Stromal cell of bone marrow (primary cell): Measurements from ENCODE around the gene RPS3.

Experiments used
- DNase-seq: peaks from one replicate; pipeline ENCODE4 v3.0.0-alpha.2; 2012; ENCODE audit warnings: low read depth

RPS3 gene

DNA sequence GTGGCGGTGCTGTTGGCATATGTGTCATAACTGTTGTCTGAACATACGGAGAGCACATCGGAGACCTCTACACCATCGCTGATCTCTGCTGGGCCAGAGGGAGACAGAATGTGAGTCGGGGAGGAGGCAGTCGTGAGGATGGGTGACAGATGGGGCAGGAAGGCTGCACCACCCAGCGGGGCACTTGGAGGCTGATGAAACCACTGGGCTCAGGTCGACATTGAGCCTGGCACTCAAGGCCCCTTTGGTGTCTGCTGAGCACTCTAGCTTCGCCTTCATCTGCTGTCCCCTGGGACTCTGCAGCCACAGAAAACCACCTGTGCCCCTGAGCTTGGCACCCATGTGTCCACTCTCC is 36.2 kb downstream of the RPS3 start:
- DNase-seq = no peak

DNA sequence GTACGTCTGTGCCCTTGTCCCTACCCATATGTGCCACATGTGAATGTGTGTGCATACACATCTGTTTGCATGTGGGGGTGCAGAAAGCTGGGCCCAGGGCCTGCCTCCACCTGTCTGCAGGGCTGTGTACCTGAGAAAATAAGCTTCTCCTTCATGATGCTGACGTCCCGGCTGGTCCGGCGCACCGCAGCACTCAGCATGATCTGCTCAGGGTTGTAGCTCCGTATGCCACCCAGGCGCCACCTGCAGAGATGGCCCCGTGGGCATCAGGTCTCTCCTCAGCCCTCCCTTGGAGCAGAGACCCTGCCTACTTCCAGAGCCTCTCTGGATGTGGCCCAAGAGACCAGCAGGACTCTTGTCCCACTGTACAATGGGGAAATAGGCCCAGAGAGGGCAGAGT is 37.5 kb downstream of the RPS3 start:
- DNase-seq = no peak

DNA sequence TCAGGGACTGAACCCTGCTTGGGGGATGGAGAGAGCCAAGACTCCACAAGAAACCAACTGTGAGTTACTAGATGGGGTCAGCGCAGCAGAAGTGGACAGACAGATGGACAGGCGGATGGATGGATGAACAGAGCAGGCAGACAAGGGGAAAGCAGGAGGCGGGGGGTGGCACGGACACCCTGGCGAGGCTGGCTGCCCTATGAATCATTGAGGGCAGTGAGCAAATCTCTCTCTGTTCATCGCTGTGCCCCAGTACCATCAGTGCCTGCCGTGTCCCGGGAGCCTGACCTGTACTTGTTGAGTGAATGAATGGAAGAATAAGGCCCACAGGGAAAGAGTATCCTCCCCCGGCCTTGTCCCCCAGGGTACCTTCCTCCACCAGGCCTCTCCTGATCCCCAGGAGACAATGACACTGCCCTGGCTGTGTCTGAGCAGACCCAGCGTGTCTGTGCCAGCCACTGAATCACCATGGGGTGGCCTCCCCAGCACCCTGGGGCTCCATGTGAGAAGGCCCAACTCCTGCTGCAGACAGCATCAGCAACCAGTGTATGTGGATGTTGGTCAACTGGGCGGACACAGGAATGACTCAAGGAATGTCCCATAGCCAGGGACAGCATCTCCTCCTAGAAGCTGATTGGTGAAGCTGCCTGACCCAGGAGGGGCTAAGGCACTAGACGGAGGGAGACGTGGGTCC is 38.8 kb downstream of the RPS3 start:
- DNase-seq = no peak

DNA sequence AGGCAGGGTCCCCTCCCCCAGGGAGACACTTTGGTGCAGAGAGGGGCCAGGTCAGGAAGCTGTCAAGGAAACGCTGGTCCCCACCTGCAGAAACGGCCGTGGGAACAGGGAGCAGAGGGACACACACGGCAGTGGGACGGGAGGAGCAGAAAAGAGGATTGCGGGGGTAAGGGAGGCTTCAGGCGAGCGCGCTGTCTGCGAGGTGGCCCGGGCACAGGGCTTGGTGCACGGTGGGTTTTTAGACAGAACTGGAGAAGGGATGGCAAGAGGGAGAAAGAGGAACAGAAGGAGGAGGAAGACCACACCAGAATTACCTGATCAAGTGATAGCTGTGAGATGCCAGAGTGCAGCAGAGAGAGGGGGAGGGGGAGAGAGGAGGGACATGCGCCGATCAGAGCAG is 39.7 kb downstream of the RPS3 start:
- DNase-seq = no peak

DNA sequence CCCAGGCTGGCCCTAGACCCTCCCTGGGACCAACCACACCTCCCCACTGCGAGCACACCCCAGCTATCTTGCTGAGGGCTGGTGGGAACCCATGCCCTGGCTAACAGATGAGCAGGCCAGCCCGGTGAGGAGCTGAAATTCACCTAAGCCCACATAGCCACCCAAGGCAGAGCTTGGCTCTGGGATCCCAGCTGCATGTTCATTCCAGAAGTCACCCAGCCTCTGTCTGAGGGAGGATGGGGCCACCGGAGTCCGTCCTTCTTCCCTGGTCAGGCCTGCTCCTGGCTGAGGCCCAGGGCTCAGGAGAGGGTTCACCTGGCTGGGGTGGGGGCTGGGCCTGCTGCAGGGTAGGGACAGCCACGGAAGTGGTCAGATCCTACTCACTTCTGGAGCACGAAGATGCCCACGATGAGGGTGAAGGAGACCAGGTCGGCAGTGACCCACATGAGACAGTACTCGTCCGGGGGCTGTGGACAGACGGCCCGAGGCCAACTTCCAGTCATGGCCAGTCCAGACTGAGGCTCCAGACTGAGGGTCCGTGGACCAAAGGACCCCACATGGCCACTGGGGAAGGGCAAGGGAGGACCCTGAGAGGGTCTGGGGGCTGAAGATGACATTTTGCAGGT is 40.3 kb downstream of the RPS3 start:
- DNase-seq = no peak

DNA sequence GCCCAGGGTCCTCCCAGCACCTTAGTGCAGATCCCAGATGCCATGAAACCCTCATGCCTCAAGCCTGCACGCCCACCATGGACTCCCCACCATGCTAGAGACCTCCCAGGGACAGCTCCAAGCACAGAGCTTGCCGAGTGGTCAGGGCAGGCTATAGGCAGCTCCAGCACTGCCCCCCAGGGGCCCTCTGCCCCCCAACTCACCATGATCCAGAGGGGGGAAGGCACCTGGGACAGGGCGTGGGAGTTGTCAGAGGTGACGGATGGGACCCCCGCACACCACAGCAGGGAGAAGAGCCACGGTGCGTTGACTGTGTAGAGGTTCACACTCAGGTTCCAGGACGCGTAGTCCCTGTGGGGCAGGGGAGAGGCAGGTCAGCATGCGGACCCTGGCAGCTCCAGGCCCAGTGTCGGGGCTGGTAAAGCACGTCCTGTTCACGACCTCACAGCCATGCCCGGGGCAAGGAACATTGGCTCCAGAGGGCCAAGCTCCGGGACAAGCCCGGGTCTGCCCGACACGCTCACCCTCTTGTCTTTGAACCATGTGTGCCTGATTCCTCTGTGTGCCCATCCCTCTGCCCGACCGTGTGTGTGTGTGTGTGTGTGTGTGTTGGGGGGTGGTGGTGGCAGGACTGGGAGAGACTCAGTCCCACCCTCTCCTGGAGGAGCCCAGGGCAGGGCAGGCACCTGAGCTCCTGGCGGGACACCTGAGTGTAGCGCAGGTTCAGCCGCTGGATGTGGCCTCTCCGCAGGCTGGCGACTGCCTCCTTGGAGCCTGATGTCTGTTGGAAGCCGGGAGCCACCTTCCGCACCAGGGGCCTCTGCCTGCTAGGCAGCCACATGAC is 41.9 kb downstream of the RPS3 start:
- no peak for DNase-seq

DNA sequence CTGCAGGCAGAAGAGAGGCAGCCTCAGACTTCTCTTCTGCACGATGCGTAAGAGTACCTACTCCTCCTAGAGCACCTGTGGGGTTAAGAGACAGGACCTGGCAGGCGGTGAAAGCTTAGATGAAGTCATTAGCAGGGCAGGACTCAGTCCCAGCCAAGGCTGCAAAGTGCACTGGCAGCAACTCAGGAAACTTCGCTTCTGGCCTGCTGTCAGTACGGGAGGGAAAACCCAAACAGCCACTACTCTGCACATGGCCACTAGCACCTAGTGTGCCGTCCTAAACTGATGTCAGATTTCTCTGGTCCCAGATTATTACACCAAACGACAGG is 42.5 kb downstream of the RPS3 start:
- DNase-seq = no peak

DNA sequence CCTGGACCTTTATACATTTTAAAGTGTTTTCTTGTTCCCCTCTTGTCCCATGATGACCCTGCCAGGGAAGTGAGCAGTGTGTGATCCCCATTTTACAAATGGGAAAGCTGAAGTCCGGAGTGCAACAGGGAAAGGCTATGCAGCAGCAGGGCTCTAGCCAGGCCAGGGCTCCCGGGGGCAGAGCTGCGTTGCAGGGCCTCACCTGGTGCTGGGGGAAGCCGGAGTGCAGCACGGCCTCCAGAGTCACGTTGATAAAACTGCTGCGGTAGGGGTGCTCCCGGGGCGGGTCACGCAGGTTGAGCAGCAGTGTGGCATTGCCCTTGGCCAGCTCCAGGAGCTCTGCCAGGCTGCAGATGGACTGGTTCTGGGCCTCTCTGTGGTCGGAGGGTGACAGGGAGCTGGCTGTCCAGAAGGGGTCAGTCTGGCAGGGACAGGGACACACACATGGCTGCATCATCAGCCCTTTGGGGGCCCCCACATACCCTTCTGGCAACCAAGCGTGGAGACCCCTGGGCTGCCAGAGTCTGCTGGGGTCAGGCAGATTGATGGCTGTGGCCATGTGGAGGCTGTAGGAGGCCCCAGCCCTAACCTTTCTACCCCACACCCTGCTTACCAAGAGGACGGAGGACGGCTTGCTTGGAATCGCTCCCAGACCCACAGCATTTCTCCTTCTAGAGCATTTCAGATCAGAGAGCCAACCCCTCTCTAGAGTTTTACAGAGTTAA is 43.0 kb downstream of the RPS3 start:
- no peak for DNase-seq

DNA sequence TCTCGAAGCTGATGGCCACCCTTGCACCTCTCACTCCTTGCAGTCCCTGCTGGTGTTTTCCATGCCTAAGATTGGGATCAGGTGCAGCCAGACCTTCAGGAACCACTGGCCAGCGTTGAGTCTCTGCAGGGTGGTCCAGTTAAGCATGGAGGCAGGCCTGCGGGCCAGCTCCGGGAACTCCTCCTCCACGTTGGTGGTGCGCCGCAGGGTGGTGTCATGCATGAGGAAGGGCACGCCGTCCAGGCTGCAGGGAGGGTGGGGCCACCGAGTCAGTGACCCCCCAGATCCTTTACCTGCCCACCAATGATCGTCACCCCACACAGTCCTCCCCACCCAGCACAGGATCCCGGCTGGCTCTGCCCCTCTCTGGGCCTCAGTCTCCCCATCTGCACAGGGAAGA is 43.7 kb downstream of the RPS3 start:
- DNase-seq = no peak

DNA sequence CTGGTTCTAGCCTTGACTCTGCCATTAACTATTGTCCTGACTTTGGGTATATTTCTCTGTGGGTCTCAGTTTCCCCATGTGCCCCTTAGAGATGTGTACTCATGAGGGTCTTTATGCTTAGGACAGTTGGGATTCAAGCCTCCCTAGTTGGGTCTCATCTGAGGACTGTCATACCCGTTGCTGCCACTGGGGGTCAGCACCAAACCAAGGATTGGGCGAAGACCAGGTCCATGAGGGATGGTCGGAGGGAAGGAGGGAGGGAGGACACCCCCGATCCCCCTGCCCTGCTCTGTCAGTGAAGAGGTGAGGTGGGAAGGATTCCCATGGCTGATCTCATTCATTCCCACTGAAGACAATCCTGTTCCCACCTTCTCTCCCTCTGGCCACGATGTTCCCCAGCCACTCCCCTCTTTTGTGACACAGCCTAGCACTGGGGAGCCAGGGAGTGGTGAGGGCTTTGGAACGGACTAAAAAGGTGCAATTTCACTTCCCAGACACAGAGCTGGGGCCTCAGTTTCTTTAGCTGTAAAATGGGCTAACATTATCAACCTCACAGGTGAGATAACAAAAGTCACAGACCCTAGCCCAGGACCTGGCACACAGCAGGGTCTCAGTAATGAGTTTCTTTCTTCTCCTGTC is 46.1 kb downstream of the RPS3 start:
- peak; percentile 21 for DNase-seq

DNA sequence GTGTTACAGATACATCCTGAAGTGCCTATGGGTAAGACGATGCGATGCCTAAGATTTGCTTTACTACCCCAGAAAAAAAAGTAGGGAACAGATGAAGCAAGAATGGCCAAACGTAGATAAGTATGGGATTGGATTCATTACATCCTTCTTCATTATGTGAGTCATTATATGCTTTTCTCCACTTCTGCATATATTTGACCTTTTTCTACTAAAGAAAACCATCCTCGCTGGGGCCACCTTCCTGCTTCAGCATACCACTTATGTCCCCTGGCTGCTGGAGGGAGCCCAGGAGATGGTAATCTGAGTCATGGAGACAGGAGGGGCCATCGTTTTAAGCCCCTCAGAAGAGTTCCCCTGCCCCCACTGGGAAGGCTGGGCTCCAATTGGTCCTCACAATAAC is 48.1 kb downstream of the RPS3 start:
- DNase-seq = no peak

DNA sequence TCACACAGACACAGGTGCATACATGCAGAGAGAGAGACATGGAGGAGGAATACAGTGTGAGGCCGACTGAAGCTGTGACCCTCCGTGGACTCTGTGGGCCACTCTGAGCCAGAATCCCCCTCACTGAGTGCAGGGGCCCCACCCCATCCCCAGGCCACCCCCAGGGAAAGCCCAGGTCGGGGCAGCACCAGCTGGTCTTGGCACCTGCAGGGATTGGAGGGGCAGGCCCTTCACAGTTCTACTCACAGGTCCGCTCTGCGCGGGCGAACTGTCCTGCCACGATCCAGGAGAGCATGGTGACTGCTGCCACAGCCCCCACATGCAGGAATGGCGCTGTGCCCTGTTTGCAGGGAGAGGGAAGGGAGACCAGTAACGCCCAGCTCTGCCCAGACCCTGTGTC is 50.0 kb downstream of the RPS3 start:
- no peak for DNase-seq

DNA sequence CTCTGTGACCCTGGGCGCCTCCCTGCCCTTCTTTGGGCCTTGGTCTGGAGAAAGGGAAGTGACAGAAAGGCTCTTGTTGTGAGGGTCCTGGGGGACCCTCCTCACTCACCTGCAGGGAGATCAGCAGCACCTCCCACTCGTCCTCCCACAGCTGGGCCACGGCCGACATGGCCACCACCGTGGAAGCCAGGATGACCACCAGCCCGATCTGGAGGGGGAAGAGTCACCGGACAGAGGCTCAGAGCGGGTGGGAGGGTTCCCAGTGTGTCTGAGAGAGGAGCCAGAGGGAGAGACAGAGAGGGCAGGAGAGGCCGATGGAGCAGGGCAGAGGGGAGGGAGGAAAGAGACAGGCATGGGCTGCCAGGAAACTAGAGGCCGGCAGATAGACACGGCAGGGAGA is 50.5 kb downstream of the RPS3 start:
- no peak for DNase-seq

DNA sequence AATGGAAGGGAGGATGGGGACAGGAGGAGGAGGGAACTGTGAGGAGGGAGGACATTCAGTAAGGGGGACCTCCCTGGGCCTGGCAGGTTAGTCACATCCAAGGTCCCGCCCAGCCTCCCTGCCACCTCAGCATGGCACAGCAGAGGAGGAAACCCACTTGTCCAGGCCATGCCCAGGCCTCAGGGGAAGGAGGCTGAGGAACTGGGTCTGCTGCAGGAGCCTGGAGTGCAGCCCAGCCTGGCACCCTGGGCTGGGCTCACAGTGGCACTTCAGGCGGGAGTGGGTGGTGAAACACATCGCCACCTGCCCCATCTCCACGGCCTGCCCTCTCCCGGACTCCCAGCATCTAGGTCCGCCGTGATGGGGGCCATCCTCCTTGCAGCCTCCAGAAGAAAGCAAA is 50.9 kb downstream of the RPS3 start:
- no peak for DNase-seq

DNA sequence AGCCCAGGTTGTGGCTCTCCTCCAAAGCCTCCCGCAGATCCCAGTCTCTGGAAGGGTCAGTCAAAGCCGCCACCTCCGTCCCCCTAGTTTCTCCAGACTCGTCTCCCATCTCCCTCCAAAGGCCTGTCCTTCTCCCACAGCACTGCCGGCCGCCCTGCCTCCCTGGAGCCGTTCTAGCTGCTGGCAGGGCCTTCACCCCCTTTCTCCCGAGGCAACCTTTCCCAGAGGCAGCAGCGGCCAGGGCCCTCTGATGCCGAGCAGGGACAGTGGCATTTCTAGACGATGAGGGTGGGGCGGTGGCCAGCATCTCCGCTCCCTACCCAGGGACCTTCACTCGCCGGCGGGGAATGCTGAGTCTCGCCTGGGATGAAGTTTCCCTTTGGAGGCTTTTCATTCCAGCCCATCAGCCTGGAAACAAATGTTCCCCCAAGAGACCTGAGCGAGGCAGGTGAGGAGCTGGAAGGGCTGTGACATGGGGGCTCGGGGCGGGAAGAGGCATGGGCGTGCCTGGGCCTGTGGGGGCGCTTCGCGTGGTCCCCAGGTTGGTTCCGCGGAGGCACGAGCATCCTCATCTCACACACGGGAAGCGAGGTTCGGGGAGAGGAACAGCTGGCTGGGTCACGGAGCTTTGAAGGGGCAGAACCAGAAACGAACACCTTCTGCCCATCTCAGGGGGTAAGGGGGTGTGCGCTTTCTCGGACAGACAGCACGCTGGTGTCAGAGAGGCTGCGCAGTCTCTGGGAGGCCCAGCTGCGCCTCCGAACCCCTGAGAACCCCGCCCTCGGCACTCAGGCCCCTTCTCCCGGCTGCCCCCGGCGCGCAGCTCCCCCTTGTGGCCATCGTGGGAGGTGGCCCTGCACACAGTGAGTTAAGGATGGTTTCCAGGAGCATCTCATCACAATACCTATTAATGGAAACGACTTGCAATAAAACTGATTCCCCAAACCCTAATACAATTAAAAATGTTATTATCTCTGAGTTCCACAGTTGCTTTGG is 51.8 kb downstream of the RPS3 start:
- no peak for DNase-seq

DNA sequence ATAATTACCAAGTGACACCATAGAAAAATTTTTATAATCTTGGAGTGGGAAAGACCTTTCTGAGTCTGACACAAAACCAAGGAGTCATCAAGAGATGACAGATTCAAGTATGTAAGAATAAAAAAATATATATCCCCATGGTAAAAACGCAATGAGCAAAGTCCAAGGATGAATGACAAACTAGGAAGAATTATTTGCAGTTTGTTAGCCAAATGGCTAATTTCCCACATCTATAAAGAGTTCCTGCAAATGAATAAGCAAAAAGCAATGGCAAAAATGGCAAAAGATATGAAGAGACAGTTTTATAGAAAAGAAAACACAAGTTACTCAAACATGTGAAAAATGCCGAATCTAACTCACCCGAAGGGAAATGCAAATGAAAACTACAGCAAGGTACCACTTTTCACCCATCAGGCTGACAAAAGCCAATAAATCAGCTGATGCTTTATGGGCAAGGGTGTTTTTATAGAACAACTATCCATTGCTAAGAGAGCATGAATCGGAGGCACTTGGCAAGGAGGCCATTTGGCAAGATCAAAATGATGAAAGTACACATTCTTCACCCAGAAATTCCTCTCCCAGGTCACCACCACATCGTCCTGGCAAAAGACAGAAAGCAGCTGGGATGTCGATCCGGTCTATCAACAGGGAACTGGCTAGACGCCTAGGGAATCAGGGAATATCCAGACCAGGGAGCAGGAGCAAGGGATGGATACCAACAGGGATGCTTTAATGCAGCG is 54.8 kb downstream of the RPS3 start:
- peak; percentile 48 for DNase-seq

DNA sequence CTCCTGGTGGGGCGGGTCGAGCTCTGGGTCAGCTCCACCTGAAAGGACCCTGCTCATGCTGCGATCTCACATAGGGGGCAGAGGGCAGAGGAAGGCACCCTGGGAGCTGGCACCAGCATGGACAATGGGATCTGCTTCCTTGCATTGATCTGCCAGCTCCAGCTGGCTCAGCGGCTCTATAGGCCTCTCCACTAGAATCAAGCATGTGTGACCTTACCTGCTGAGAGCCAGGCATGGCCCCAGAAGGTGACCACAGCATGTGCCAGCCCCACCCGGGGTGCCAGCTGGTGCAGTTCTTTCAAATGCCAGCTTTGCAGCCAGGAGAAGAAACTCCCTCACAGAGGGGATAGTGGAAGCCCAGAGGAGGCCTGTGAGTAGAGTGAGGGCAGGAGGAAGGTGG is 55.7 kb downstream of the RPS3 start:
- no peak for DNase-seq
